Natural killer cell (primary cell): ENCODE data around the gene ASAP2. TPM values are rescaled to one million over a fixed set of nuclear protein-coding genes. Genes with fewer than 3 reads are reported as not detected.
A peak's percentile ranks its signal among the peaks of the same experiment; 100 is the strongest.

Experiments
- ATAC-seq, 3 donors: fragments of 150-1000 bp in 2 of 3; fragments of 200-7000 bp in 1 of 3; cut with Tn5 transposase; 1 replicate in 1 of 3; 2 replicates in 2 of 3; pipeline ENCODE4 v1.10.0; 2021; ENCODE audit warnings: mild to moderate bottlenecking in 2 of 3, moderate library complexity in 2 of 3
- DNase-seq, 2 donors: peaks; one replicate each; pipeline versions ENCODE4 v3.0.0 to v3.0.0-alpha.2; 2013 to 2021; ENCODE audit warnings: mixed read lengths in 1 of 2
- H3K27ac ChIP-seq: one replicate; pipeline ENCODE4 v1.5.1; 2013; ENCODE audit warnings: mild to moderate bottlenecking, low read length
- H3K27me3 ChIP-seq: one replicate; pipeline ENCODE4 v1.6.1; 2013; ENCODE audit warnings: low read length; ENCODE audit not compliant: control insufficient read depth, insufficient read depth
- H3K36me3 ChIP-seq: one replicate; pipeline ENCODE4 v1.6.1; 2013; ENCODE audit warnings: low read length; ENCODE audit not compliant: control insufficient read depth, insufficient read depth
- H3K4me1 ChIP-seq: one replicate; pipeline ENCODE4 v1.6.1; 2013; ENCODE audit warnings: low read length; ENCODE audit not compliant: control insufficient read depth, insufficient read depth
- H3K4me3 ChIP-seq: one replicate; pipeline ENCODE4 v1.5.1; 2013; ENCODE audit warnings: low read length
- H3K9me3 ChIP-seq: one replicate; pipeline ENCODE4 v1.6.1; 2013; ENCODE audit warnings: low read length; ENCODE audit not compliant: control insufficient read depth, insufficient read depth
- H3K27ac Mint-ChIP-seq, 2 donors: one replicate each; pipeline ENCODE4 v1.8.0; 2022; ENCODE audit warnings: mild to moderate bottlenecking in 2 of 2, mixed read lengths in 2 of 2, moderate library complexity in 1 of 2
- H3K27me3 Mint-ChIP-seq, 2 donors: one replicate each; pipeline ENCODE4 v1.8.0; 2022; ENCODE audit warnings: low read depth in 2 of 2, mixed read lengths in 2 of 2
- H3K36me3 Mint-ChIP-seq: one replicate; pipeline ENCODE4 v1.8.0; 2022; ENCODE audit warnings: mixed read lengths
- H3K4me1 Mint-ChIP-seq, 2 donors: one replicate each; pipeline ENCODE4 v1.8.0; 2022; ENCODE audit warnings: mixed read lengths in 2 of 2
- H3K4me3 Mint-ChIP-seq: one replicate; pipeline ENCODE4 v1.8.0; 2022; ENCODE audit warnings: mild to moderate bottlenecking, moderate library complexity, mixed read lengths
- H3K9me3 Mint-ChIP-seq, 2 donors: one replicate each; pipeline ENCODE4 v1.8.0; 2022; ENCODE audit warnings: mixed read lengths in 2 of 2
- WGBS: methylation state at CpG from one replicate; pipeline ENCODE4 v1.1.7; 2013; ENCODE audit warnings: missing lambda C conversion rate; ENCODE audit not compliant: insufficient coverage; 5-methylcytosine and 5-hydroxymethylcytosine counted together
- intact Hi-C: fragments of 100-400 bp; cut with micrococcal nuclease; formaldehyde crosslinking; loops from one replicate; pipeline ENCODE4 v1.14.2; 2022
- total RNA-seq, 4 donors: library from RNA; stranded (reverse); fragments of 120-200 nt in 1 of 4; gene quantifications; one replicate each; pipeline versions ENCODE4 v1.2.3 to v1.2.4, GENCODE V29; 2013 to 2022
- TF ChIP-seq, protein P1 (sequence below): fragments of 200-600 bp; IDR thresholded peaks from one replicate; pipeline ENCODE4 v1.8.0; 2022; ENCODE audit warnings: antibody characterized with exemption

Gene ASAP2
- total RNA-seq, 3 donors from 2014 or later (not counting 1 experiment from before 2014, with no cell fraction given), result 0.20 to 1.8 (median 0.60) TPM

DNA sequence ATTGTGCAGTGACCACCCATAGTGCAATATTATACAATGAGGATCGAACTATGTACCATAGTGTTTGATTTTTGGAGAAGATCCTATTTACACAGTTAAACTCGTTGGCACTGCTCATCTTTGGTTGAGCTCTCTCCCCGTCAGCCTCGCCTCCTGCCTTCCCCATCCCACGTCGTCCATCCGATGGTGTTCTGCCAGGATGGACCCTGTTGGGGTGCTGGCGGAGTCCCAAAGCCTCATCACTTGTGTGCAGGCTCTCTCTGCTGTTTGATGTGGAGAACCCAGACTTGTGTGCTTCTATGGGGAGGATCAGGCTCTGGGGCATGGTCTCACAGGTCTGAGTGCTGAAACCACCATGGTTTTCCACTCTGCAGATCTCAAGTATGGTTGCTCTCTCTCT lies 131.3 kb downstream of the ASAP2 start:
- ATAC-seq (no peak), DNase-seq (no peak)
- TF ChIP-seq, protein P1, sequence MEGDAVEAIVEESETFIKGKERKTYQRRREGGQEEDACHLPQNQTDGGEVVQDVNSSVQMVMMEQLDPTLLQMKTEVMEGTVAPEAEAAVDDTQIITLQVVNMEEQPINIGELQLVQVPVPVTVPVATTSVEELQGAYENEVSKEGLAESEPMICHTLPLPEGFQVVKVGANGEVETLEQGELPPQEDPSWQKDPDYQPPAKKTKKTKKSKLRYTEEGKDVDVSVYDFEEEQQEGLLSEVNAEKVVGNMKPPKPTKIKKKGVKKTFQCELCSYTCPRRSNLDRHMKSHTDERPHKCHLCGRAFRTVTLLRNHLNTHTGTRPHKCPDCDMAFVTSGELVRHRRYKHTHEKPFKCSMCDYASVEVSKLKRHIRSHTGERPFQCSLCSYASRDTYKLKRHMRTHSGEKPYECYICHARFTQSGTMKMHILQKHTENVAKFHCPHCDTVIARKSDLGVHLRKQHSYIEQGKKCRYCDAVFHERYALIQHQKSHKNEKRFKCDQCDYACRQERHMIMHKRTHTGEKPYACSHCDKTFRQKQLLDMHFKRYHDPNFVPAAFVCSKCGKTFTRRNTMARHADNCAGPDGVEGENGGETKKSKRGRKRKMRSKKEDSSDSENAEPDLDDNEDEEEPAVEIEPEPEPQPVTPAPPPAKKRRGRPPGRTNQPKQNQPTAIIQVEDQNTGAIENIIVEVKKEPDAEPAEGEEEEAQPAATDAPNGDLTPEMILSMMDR, result no peak
- Mint-ChIP-seq H3K4me1 (peaks cover 0 to 9% of the 10 kb centered on the region in 2 donors), H3K36me3 (no peaks in the 10 kb centered on the region), H3K27ac (no peak overlapping the region), H3K9me3 (no peaks in the 10 kb centered on the region), H3K27me3 (peaks cover 0 to 18% of the 10 kb centered on the region in 2 donors), H3K4me3 (no peak overlapping the region)
- WGBS, result 86% methylated on average over 8 of the region's 8 CpGs
- Histone ChIP-seq H3K27ac (no peak overlapping the region), H3K27me3 (no peaks in the 10 kb centered on the region), H3K36me3 (no peaks in the 10 kb centered on the region), H3K4me1 (peaks cover 5% of the 10 kb centered on the region), H3K4me3 (no peak overlapping the region), H3K9me3 (no peaks in the 10 kb centered on the region)
- intact Hi-C loops, result no loop called here

DNA sequence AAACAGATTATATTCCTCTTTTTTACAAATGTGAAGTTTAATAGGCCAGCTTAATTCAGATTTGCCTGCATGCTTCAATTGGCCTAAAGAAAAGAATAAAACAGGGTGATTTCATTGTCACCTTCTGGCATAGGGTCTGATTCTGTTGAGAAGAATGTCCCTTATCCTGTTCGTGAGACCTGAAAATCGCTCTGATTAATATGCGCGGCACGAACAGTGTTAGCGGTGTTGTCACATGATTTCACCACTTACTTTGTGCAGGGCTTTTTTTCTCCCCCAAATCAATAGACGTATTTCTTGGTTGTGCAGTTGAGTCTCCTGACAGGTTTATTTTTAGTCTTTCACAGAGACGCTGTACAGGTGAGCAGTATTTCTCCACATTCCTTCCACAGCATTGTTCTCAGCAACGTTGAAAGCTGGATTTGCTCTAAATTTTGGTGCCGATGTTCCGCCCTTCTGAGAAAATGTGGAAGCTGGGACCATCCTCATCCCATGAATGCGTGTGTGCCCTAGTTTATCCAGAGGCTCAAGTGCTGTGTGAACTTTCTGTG lies 134.8 kb downstream of the ASAP2 start:
- no peaks in the 10 kb centered on the region for H3K9me3 Mint-ChIP-seq
- TF ChIP-seq, protein P1, result no peak
- intact Hi-C loops, result no loop called here
- Histone ChIP-seq H3K27ac (no peak overlapping the region), H3K4me1 (peaks cover 3% of the 10 kb centered on the region), H3K27me3 (no peaks in the 10 kb centered on the region), H3K4me3 (no peak overlapping the region), H3K36me3 (no peaks in the 10 kb centered on the region), H3K9me3 (no peaks in the 10 kb centered on the region)
- no peak overlapping the region for H3K27ac Mint-ChIP-seq
- H3K36me3 Mint-ChIP-seq, result no peaks in the 10 kb centered on the region
- DNase-seq (no peak), ATAC-seq (no peak)
- H3K4me1 Mint-ChIP-seq, result peaks cover 0 to 6% of the 10 kb centered on the region in 2 donors
- 91% methylated on average over 12 of the region's 12 CpGs for WGBS
- no peak overlapping the region for H3K4me3 Mint-ChIP-seq
- H3K27me3 Mint-ChIP-seq, result peaks cover 0 to 21% of the 10 kb centered on the region in 2 donors

DNA sequence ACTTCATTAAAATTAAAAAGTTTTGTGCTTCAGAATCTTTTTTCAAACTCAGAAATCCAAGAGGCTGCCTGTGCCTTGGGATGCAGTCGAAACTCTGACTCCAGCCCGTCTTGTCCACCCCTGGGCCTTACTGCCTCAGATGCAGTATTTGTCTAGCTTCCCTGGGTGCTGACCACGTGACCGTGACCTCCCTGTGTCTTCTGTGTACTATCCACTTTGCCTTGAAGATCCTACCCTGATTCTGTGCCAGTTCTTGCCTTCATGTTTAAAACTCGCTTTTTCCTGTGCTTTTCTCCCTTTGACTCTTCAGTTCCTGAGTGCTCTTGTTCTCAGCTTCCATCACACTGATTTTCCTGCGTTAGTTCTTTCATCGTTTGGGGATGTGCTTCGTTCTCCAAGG lies 136.0 kb downstream of the ASAP2 start:
- no peak overlapping the region for H3K4me3 Mint-ChIP-seq
- intact Hi-C loops, result no loop called here
- H3K9me3 ChIP-seq, result no peaks in the 10 kb centered on the region
- TF ChIP-seq, protein P1, result no peak
- H3K27me3 Mint-ChIP-seq, result peaks cover 0 to 19% of the 10 kb centered on the region in 2 donors
- no peaks in the 10 kb centered on the region for H3K36me3 ChIP-seq
- no peaks in the 10 kb centered on the region for H3K4me1 ChIP-seq
- no peak for DNase-seq
- no peak overlapping the region for H3K27ac Mint-ChIP-seq
- WGBS, result 90% methylated on average over 8 of the region's 8 CpGs
- no peaks in the 10 kb centered on the region for H3K36me3 Mint-ChIP-seq
- H3K27ac ChIP-seq, result no peak overlapping the region
- H3K27me3 ChIP-seq, result no peaks in the 10 kb centered on the region
- ATAC-seq, result no peak
- H3K9me3 Mint-ChIP-seq, result no peaks in the 10 kb centered on the region
- H3K4me1 Mint-ChIP-seq, result peaks cover 0 to 5% of the 10 kb centered on the region in 2 donors
- no peak overlapping the region for H3K4me3 ChIP-seq

DNA sequence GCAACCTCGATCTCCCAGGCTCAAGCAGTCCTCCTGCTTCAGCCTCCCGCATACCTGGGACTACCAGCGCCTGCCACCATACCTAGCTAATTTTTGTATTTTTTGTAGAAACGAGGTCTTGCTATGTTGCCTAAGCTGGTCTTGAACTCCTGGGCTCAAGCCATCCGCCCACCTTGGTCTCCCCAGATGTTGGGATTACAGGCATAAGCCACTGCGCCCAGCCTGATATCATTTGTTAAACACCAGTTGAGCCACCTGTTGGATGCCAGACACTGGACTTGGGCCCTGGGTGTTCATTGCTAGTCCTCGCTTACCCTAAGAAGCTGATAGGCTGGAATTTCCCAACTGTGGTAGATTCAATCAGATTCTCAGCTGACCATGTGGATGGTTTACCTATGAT lies 136.9 kb downstream of the ASAP2 start:
- no peak overlapping the region for H3K4me3 Mint-ChIP-seq
- H3K36me3 Mint-ChIP-seq, result no peaks in the 10 kb centered on the region

More for the DNA sequence above, 136.9 kb downstream of the ASAP2 start:
- no peak overlapping the region for H3K4me3 ChIP-seq
- WGBS, result 91% methylated on average over 7 of the region's 7 CpGs
- intact Hi-C loops, result no loop called here
- Mint-ChIP-seq H3K4me1 (no peaks in the 10 kb centered on the region), H3K9me3 (no peaks in the 10 kb centered on the region), H3K27me3 (peaks cover 0 to 13% of the 10 kb centered on the region in 2 donors), H3K27ac (no peak overlapping the region)
- H3K9me3 ChIP-seq, result no peaks in the 10 kb centered on the region
- DNase-seq (no peak), ATAC-seq (peak in 1 of 3 donors; percentile 38)
- H3K27ac ChIP-seq, result no peak overlapping the region
- TF ChIP-seq, protein P1, result no peak
- no peaks in the 10 kb centered on the region for H3K27me3 ChIP-seq
- no peaks in the 10 kb centered on the region for H3K36me3 ChIP-seq
- no peaks in the 10 kb centered on the region for H3K4me1 ChIP-seq
